HG03469 (cell line): ENCODE measurements around the gene PDPK1.

Experiments
- ATAC-seq: cut with Tn5 transposase; IDR thresholded peaks from one replicate; pipeline ENCODE4 v1.9.1; 2021; ENCODE audit warnings: mild to moderate bottlenecking, moderate library complexity, moderate number of reproducible peaks; ENCODE audit not compliant: unreplicated experiment

The PDPK1 gene

GRCh38 chr16:2505695-2506094 lies 32.1 kb upstream of the PDPK1 start:
- no peak for ATAC-seq

DNA sequence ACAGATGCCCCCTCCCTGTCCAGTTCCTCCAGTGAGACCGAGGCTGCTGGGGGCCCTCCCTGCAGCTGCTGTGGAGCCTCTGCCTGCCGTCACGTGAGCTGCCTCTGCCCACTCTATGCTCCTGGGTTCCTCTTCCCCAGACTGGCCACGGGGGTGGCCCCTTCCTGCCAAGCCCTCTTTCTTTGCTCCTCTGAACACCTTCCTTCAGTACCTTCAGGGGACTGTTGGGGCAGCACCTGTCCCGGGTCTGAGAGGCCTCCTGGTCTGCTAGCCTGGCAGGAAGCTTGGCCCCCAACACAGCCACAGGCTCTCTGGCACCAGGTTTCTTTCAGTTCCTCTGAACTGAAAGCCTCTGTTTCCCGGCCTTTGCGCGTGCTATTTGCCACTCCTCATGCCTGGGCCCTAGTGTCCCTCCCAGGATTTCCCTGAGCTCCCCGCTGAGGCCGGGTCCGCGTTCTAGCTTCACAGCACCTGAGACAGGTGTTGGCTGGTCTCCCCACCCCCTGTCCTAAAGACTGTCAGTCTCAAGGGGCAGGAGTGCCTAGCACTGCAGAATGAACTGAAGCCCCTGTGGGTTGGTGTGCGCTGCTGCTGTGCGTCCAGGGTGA lies 30.7 kb upstream of the PDPK1 start:
- peak; percentile 48 for ATAC-seq

DNA sequence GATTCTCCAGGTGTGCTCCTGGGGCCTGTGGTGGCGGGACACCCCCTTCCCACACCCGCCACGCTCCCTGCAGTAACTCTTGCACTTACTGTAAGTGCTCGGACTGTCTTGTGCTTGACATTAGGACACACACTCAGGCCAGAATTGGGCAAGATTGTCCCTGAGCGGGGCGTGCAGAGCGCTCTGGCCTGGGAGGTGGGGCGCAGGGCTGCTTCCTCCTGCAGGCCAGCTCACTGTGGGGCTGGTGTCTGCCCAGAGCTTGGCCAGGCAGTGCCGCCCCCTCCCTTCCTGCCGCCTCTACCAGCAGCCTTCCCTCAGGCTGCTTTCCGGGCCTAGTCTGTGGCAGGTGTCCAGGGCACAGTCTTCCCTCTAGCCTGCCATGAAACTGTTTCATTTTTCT lies 30.2 kb upstream of the PDPK1 start:
- peak; percentile 14 for ATAC-seq

GRCh38 chr16:2508722-2509400 lies 29.0 kb upstream of the PDPK1 start:
- ATAC-seq, result no peak

DNA sequence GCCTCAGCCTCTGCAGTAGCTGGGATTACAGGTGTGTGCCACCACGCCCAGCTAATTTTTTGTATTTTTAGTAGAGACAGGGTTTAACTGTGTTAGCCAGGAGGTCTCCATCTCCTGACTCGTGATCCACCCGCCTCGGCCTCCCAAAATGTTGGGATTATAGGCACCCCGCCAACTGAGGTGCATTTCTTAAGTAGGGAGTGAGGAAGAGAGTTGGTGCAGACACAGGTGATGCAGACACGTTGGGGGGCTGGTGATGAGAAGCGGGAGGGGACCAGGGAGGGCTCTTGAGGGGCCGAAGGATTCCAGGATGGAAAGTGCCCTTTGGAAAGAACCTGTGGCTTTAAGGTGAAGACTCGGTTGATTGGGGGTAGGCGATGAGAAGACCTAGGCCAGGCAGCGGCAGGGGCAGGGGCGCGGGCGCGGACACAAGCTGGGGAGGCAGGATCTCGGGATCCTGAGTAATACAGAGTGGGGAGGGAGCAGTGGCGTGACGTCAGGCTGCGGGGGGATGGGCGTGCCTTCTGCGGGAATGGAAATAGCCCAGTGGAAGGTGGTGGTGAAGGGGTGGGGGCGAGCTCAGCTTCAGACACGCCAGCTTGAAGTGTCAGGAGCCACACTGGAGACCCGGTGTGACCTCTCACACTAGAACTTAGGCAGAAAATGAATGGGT lies 26.6 kb upstream of the PDPK1 start:
- ATAC-seq, result no peak

DNA sequence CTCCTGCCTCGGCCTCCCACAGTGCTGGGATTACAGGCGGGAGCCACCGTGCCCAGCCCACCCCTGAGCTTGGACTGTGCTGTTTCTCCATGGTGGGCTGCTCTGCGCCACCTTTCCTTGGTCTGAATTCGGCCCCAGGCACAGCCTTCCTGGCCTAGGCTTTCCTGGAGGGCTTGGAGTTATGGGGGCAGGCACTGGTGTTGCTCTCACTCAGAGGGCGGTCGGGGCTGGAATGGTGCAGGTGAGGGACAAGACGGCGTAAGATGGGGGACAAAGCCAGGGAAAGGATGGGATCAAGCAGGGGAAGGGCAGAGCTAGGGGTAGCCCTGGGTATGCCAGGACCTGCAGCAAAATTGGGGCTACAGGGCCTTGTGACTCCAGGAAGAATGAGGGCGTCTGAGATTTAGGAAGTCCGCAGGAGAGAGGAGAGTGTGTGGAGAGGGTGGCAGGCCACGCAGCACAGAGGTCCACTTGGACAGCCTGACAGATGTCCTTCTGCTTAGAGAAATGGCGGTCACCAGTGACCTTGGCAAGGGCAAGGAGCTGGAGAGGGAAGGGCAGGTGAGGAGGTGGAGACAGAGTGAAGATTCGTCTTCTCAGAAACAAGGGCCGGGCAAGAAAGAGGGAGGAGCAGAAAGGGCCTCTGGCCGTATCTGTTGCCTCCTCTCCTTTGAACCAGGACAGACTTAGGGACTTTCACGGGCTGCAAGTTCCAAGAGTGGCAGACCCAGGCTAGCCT lies 25.7 kb upstream of the PDPK1 start:
- ATAC-seq, result no peak

DNA sequence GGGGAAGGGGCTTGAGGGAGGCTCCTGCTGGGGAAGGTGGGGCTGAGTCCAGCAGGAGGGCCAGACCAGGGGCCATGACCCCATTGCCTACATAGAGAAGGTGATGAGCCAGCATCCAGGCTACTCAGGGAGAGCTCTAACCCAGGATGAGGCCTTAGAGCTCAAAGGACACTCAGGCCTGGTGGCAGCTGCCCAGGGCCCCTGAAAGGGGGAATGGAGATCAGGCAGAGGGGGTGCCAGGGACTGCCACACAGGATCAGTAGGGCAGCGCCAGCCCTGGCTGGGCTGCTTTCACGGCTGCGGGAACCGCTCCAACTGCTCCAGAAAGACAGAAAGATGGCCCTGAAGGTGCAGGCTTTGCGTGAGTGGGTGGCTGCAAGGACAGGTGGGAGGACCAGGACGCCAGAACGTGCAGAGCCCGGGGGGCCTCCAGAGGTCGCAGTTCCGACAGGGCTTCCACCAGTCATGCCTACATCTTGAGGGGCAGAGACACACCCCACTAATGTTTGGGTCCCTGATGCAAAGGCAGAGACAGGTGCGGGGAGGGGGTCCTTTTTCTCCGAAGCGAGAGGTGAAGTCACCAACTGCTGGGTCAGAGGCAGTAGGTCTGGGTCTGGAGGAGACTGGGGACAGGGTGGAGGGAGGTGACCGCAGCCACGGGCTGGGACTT lies 25.0 kb upstream of the PDPK1 start:
- no peak for ATAC-seq

DNA sequence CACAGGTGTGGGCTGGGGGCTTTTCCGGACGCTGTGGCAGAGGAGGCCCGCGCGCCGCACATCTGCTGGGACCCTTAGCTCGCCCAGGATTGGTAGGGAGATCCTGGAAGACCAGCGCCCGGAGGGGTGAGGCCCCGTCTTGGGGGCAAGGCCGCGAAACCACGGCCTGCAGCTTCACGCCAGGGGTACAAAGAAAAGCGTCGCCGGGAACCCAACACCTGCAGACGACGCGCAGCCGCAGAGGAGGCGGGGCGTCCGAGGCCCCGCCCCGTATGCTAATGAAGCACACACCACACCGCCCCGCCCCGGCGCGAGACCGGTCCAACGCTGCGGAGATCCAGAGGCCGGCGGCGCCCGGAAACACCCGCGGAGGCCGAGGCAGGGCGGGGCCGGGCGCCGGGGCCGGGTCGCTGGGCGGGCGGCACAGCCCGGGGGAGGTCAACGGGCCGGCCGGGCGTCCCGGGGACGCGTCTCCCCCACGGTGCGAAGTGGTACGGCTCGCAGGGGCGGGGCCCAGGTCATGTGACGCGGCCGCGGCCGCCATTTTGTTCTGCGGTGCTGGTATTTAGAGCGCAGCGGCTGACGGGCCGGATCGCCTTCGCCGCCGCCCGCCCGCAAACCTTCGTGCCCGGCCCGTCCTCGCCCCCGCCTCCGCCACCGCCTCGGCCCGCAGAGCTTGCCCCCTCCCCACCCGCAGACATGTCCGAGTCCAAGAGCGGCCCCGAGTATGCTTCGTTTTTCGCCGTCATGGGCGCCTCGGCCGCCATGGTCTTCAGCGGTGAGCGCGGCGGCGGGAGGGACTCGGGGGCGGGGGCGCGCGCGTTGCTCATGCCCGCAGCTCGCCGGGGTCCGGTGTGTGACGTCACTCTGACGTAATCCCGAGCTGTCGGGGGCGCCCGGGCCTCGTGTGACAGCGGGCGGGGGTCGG lies 24.2 kb upstream of the PDPK1 start, which contains the start of gene ATP6V0C:
ATP6V0C (plus strand) TSS at position 548 of the 928 bp plus-strand sequence; CDS start at position 700, 152 bp downstream.
- peak; percentile 37 for ATAC-seq

DNA sequence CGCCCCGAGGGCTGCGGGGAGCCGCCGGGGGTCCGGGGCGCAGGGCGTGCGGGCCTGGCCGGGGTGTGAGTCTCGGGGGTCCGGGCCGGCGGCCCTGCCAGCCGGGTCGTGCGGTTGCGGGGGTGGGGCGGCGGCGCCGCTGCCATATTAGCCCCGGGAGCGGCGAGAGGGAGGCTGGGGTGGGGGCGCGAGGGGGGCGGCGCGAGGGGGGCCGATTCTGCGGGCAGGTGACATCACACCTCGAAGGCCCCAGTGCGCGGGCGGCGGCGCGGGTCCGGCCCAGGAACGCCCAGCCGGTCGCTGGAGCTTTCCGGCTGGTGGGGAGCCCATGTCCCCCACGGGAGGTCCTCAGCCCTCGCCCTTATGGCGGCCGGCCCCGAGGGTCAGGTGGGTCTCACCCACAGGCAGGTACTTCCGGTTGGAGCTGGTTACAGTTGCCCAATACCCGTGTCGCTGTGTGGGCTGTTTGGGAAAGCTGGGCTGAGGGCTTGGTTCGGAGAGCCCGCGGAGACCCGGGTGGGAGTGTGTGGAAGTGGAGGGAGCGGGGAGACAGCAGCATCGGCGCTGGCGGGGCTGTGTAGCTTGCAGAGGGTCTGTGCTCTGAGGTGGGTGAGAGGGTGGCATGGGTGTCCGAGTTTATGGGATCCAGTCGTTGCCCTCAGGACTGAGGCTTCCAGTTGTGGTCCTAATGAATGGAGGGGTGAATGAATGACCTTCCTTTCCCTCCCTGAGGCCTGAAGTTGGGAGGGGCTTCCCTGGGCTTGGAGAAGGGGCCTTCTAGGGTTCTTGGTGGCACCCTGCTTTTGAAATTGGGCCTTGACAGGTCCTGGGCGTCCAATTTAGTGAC lies 23.3 kb upstream of the PDPK1 start:
- no peak for ATAC-seq

DNA sequence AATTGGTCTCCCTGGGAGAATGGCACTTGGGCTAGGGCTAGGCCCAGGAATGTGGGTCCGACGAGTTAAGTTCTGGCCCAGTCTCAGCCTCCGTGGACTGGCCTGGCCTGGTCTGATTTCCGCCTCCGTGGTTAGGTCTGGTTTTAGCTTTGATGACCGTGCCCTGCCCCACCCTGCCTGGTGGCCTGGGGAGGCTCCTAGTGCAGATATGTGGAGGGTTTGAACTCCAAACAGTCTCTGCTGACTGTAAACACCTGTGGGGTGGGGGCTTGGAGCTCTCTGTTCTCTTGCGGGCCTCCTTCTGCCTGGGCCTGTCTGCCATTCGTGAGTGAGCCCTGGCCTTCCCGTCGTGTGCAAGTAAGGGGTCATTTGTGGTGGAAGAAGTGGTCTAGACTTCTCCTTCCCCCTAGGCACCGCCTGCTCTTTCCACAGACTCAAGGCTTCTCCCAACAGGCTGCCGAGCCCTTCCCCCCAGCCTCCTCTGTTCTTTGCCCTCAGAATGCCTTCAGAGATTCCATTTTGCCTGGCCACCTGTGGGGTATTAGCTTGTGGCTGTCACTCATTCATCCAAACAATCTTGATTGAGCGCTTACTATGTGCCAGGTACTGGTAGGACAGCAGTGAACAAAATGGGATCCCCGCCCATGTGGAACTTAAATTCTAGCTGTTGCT lies 22.5 kb upstream of the PDPK1 start:
- ATAC-seq, result no peak

GRCh38 chr16:2516391-2517240 lies 21.2 kb upstream of the PDPK1 start:
- ATAC-seq, result no peak

GRCh38 chr16:2517954-2518605 lies 19.7 kb upstream of the PDPK1 start:
- no peak for ATAC-seq

GRCh38 chr16:2518823-2519710 lies 18.8 kb upstream of the PDPK1 start:
- ATAC-seq, result no peak

DNA sequence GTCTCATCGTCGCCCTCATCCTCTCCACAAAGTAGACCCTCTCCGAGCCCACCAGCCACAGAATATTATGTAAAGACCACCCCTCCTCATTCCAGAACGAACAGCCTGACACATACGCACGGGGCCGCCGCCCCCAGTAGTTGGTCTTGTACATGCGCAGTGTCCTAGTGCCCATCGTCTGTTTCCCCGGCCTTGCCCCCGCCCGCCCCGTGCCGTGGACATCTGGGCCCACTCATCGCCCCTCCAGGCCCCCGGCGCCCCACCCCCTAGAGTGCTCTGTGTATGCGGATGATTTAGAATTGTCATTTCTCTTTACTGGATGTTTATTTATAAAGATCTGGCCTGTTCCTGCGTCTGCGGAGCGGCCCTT lies 18.1 kb upstream of the PDPK1 start:
- no peak for ATAC-seq

- ATAC-seq, result no peak
Measured at GRCh38 chr16:2520097-2520783, 17.6 kb upstream of the PDPK1 start, which contains the start of gene AMDHD2. TSS of gene AMDHD2 (plus strand) at chr16:2520371. CDS start at chr16:2520459, 88 bp downstream.
